ENCODE data around the gene TENT4B.

Gene TENT4B

DNA sequence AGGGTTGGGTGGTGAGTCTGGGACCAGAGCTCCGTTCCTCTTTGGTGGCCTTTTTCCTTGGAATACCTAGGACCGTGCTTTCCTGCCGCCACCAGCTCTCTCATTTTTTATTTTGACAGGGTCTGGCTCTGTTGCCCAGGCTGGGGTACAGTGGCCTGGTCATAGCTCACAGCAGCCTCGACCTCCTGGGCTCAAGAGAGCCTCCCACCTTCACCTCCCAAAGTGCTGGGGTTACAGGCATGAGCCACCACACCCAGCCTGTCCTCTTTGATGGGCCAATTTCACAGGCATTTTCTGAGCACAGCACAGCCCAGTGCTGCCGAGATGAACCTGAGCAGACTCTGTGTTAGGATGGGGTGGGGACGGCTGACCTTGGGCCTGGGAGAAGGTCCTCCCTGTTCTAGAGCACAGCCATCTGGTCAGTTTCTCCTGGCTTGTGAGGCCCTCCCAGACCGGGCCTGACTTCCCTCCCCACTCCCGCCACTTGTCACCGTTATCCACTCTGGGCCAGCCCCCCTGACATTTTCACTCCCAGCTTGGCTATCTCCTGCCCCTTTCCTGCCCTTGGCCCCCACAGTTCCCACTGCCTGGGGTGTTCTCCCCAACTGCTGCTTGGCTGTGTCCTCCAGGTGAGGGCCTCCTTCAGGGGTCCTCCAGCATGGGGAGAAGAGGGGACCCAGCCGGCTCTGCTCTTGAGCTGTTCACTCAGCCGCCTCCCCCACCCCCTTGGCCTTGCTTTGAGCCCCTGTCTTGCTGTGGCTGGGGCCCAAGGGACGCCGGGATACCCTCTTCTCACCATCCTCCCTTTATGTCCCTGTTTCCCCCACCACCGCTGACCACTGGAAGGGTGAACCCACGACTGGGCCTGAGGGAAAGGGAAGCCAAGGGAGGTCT, 118.3 kb downstream of the TENT4B start:
- TF ChIP-seq CTCF (IDR thresholded peaks at IDR 0.05; ENCODE audit: low read length, missing control alignments): no peak
- H3K4me3 ChIP-seq (replicated peaks; ENCODE audit: low read depth, low read length): no peak overlapping the region
- DNase-seq (ENCODE audit: low read depth): no peak

GRCh38 chr16:50272111-50272571, 119.0 kb downstream of the TENT4B start:
- no peak overlapping the region for H3K4me3 ChIP-seq (replicated peaks; ENCODE audit: low read depth, low read length)
- DNase-seq (ENCODE audit: low read depth): no peak
- no peak for TF ChIP-seq CTCF (IDR thresholded peaks at IDR 0.05; ENCODE audit: low read length, missing control alignments)

- TF ChIP-seq CTCF (IDR thresholded peaks at IDR 0.05; ENCODE audit: low read length, missing control alignments): no peak
- no peak overlapping the region for H3K4me3 ChIP-seq (replicated peaks; ENCODE audit: low read depth, low read length)
- DNase-seq (ENCODE audit: low read depth): no peak
These were observed 119.7 kb downstream of the TENT4B start for GRCh38 chr16:50272687-50273381.

DNA sequence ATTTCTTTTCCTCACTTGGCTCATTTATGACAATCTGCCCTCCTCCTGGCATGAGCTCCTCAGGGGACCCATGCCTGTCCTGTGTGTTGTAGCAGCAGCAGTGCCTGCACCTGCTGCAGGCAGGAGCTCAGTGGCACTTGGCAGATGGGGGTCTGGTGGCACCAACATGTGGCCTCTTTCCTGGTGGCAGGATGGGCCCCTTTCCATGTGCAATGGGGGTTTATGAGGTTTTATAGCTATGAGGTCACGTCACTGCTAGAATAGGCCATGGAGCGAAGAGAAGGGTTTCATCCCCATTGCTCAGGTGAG, 120.2 kb downstream of the TENT4B start:
- no peak for TF ChIP-seq CTCF (IDR thresholded peaks at IDR 0.05; ENCODE audit: low read length, missing control alignments)
- H3K4me3 ChIP-seq (replicated peaks; ENCODE audit: low read depth, low read length): no peak overlapping the region
- no peak for DNase-seq (ENCODE audit: low read depth)

- no peak for DNase-seq (ENCODE audit: low read depth)
These were observed 120.8 kb downstream of the TENT4B start for GRCh38 chr16:50273888-50274325.

More at GRCh38 chr16:50273888-50274325, 120.8 kb downstream of the TENT4B start:
- TF ChIP-seq CTCF (IDR thresholded peaks at IDR 0.05; ENCODE audit: low read length, missing control alignments): no peak
- no peak overlapping the region for H3K4me3 ChIP-seq (replicated peaks; ENCODE audit: low read depth, low read length)

All from fibroblast of pulmonary artery (primary cell).